CD4-positive, alpha-beta T cell (primary cell): Measurements from ENCODE around the gene LSR. TPM values are rescaled to one million over a fixed set of nuclear protein-coding genes. Genes with fewer than 3 reads are reported as not detected.
A peak's percentile ranks its signal among the peaks of the same experiment; 100 is the strongest.
"Not testable (repeated sequence)": the region's sequence is repeated elsewhere in the genome, so short reads cannot be mapped to it uniquely, and the experiment has no call there.

Experiments used
- ATAC-seq: fragments of 200-7000 bp; cut with Tn5 transposase; one replicate; pipeline ENCODE4 v1.10.0; 2022; ENCODE audit warnings: mild to moderate bottlenecking; ENCODE audit not compliant: poor library complexity
- CTCF ChIA-PET: fragments of 350-600 bp; sonication (Branson Sonifier 250); formaldehyde crosslinking; loops from one replicate; lab custom pipeline; 2021; ENCODE audit warnings: antibody characterized with exemption, inconsistent platforms; lab: Charles Lee
- POLR2A ChIA-PET: fragments of 350-600 bp; sonication (Branson Sonifier 250); formaldehyde crosslinking; loops from one replicate; lab custom pipeline; 2021; ENCODE audit warnings: antibody characterized with exemption, inconsistent platforms; lab: Charles Lee
- DNase-seq, 14 experiments: peaks; one replicate each; pipeline ENCODE4 v3.0.0-alpha.2; 2013 to 2020; ENCODE audit warnings: mixed read lengths in 2 of 14
- H3K27ac ChIP-seq, 2 donors: one replicate each; pipeline versions ENCODE4 v1.5.1 to v1.7.0; 2013; ENCODE audit warnings: low read length in 2 of 2, low read depth in 1 of 2, mild to moderate bottlenecking in 1 of 2
- H3K27me3 ChIP-seq, 2 experiments: 1 replicate in 1 of 2; 2 replicates in 1 of 2; pipeline versions ENCODE4 v1.6.1 to v1.7.0; 2013; ENCODE audit warnings: low read length in 2 of 2, control low read depth in 1 of 2, mild to moderate bottlenecking in 1 of 2, moderate library complexity in 1 of 2; ENCODE audit not compliant: insufficient read depth in 2 of 2, control insufficient read depth in 1 of 2
- H3K36me3 ChIP-seq: one replicate; pipeline ENCODE4 v1.6.1; 2013; ENCODE audit warnings: low read length, control low read depth; ENCODE audit not compliant: insufficient read depth
- H3K4me1 ChIP-seq: one replicate; pipeline ENCODE4 v1.6.1; 2013; ENCODE audit warnings: low read length, control low read depth; ENCODE audit not compliant: insufficient read depth
- H3K4me3 ChIP-seq: one replicate; pipeline ENCODE4 v1.5.1; 2013; ENCODE audit warnings: mild to moderate bottlenecking, low read length, moderate library complexity
- H3K9me3 ChIP-seq, 2 experiments: 1 replicate in 1 of 2; 2 replicates in 1 of 2; pipeline versions ENCODE4 v1.6.1 to v1.7.0; 2013; ENCODE audit warnings: low read length in 2 of 2, mild to moderate bottlenecking in 2 of 2, control low read depth in 1 of 2, moderate library complexity in 1 of 2; ENCODE audit not compliant: control insufficient read depth in 1 of 2, insufficient read depth in 1 of 2
- H3K27ac Mint-ChIP-seq: one replicate; pipeline ENCODE4 v1.8.0; 2020; ENCODE audit warnings: mixed read lengths
- H3K27me3 Mint-ChIP-seq: one replicate; pipeline ENCODE4 v1.8.0; 2021; ENCODE audit warnings: mixed read lengths
- H3K36me3 Mint-ChIP-seq: one replicate; pipeline ENCODE4 v1.8.0; 2021; ENCODE audit warnings: low read depth, mixed read lengths
- H3K4me1 Mint-ChIP-seq: one replicate; pipeline ENCODE4 v1.8.0; 2021; ENCODE audit warnings: low read depth, mixed read lengths
- H3K4me3 Mint-ChIP-seq: one replicate; pipeline ENCODE4 v1.8.0; 2020; ENCODE audit warnings: mild to moderate bottlenecking, mixed read lengths
- H3K9me3 Mint-ChIP-seq: one replicate; pipeline ENCODE4 v1.8.0; 2020; ENCODE audit warnings: mixed read lengths
- CTCF ChIP-seq: fragments of 200-600 bp; IDR thresholded peaks from one replicate; pipeline ENCODE4 v1.8.0; 2022; ENCODE audit warnings: antibody characterized with exemption, mild to moderate bottlenecking
- intact Hi-C, 2 experiments: fragments of 100-400 bp; cut with DNase I in 1 of 2; cut with micrococcal nuclease in 1 of 2; formaldehyde crosslinking; loops; one replicate each; pipeline versions ENCODE4 v1.15.1 to v1.9.0; 2023 to 2025; cut with DNase I, micrococcal nuclease
- total RNA-seq, 174 experiments: library from RNA in 2 of 174; stranded (reverse) in 2 of 174; gene quantifications; one replicate each; pipeline ENCODE4 v1.2.3 and lab custom pipeline; 2021 to 2026

The LSR gene
- total RNA-seq, 2 experiments from 2014 or later: 45.0 to 47.9 TPM

GRCh38 chr19:35232912-35233311 lies 15.9 kb upstream of the LSR start:
- H3K27ac Mint-ChIP-seq: no peak overlapping the region
- DNase-seq (no peak), ATAC-seq (no peak)
- H3K4me3 ChIP-seq: no peak overlapping the region
- H3K4me3 Mint-ChIP-seq: no peak overlapping the region
- CTCF ChIA-PET: no interaction called here
- no peaks in the 10 kb centered on the region for H3K36me3 Mint-ChIP-seq
- no peaks in the 10 kb centered on the region for H3K27me3 ChIP-seq
- no peaks in the 10 kb centered on the region for H3K9me3 ChIP-seq
- POLR2A ChIA-PET: no interaction called here
- peaks cover 4% of the 10 kb centered on the region for H3K4me1 ChIP-seq
- no peaks in the 10 kb centered on the region for H3K36me3 ChIP-seq
- H3K4me1 Mint-ChIP-seq: peaks cover 8% of the 10 kb centered on the region
- intact Hi-C loops: no loop called here
- H3K27ac ChIP-seq: no peak overlapping the region
- H3K9me3 Mint-ChIP-seq: no peaks in the 10 kb centered on the region
- no peaks in the 10 kb centered on the region for H3K27me3 Mint-ChIP-seq
- TF ChIP-seq CTCF: no peak

- H3K4me1 Mint-ChIP-seq: peaks cover 33% of the 10 kb centered on the region
- H3K36me3 Mint-ChIP-seq: peaks cover 11% of the 10 kb centered on the region
- no peak overlapping the region for H3K4me3 Mint-ChIP-seq
- Histone ChIP-seq H3K4me1 (peaks cover 17% of the 10 kb centered on the region), H3K4me3 (no peak overlapping the region), H3K36me3 (no peaks in the 10 kb centered on the region), H3K9me3 (peaks cover 0 to 8% of the 10 kb centered on the region in 2 experiments), H3K27me3 (no peaks in the 10 kb centered on the region), H3K27ac (no peak overlapping the region)
- intact Hi-C loops: loop anchor here in 1 of 2 experiments (2.0 to 5.0 kb wide), 2 partner anchors 45 to 258 kb away; no protein-coding TSS in a partner anchor
- peaks cover 7% of the 10 kb centered on the region for H3K9me3 Mint-ChIP-seq
- ChIA-PET CTCF (interaction anchor here (0.8 to 2.4 kb wide), 5 partner anchors 20 to 226 kb away, joined by 3 to 6 read pairs (median 4); partner anchors contain the start of gene FXYD5), POLR2A (interaction anchor here (0.8 to 2.1 kb wide), 3 partner anchors 24 to 69 kb away, joined by 3 to 9 read pairs (median 7); no protein-coding TSS in a partner anchor)
- ATAC-seq (no peak), DNase-seq (peak in 9 of 14 experiments; percentile 23 to 66 (median 48))
- TF ChIP-seq CTCF: peak; percentile 48
- H3K27me3 Mint-ChIP-seq: no peaks in the 10 kb centered on the region
- H3K27ac Mint-ChIP-seq: no peak overlapping the region
These were observed 12.0 kb upstream of the LSR start for GRCh38 chr19:35236638-35237400.

GRCh38 chr19:35239597-35239996 lies 9.2 kb upstream of the LSR start:
- not testable (repeated sequence) for H3K9me3 Mint-ChIP-seq, H3K4me3 Mint-ChIP-seq, DNase-seq, H3K27me3 Mint-ChIP-seq, ATAC-seq, H3K27me3 ChIP-seq, H3K36me3 ChIP-seq, H3K4me3 ChIP-seq
- CTCF ChIA-PET: interaction anchor here (0.9 to 1.8 kb wide), 3 partner anchors 22 to 98 kb away, joined by 3 to 9 read pairs (median 6); partner anchors contain the start of gene USF2
- H3K27ac ChIP-seq: peak overlapping the region in 1 of 2 donors; percentile 56
- peak overlapping the region; percentile 83 for H3K27ac Mint-ChIP-seq
- H3K9me3 ChIP-seq: peaks cover 3 to 11% of the 10 kb centered on the region in 2 experiments
- peaks cover 12% of the 10 kb centered on the region for H3K36me3 Mint-ChIP-seq
- H3K4me1 Mint-ChIP-seq: peaks cover 33% of the 10 kb centered on the region
- peaks cover 17% of the 10 kb centered on the region for H3K4me1 ChIP-seq
- POLR2A ChIA-PET: interaction anchor here (0.5 to 3.6 kb wide), 13 partner anchors 8 to 85 kb away, joined by 3 to 34 read pairs (median 5); partner anchors contain the start of genes FAM187B, FXYD5 and USF2
- intact Hi-C loops: loop anchor here in 1 of 2 experiments (5.0 kb wide), 1 partner anchor 47 kb away; no protein-coding TSS in a partner anchor
